ENCODE data around the gene FBXW8.

Gene FBXW8

DNA sequence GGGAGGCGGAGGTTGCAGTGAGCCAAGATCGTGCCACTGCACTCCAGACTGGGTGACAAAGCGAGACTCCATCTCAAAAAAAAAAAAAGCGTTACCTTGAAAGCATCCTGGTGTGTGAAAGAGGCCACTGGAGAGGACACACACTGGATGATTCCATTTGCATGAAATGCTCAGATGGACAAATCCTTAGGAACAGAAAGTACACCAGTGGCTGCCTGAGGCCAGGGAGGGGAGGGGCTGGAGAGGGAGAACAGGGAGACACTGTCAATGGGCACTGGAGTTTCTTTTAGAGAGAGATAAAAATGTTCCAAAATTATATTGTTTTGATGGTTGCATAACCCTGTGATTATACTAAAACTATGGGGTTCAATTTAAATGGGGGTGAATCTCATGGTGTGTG lies 168.7 kb downstream of the FBXW8 start:
- DNase-seq (ENCODE audit: low read depth) = no peak
- no peak overlapping the region for H3K4me3 ChIP-seq (ENCODE audit: low read depth, low read length)
- no peak for TF ChIP-seq CTCF (IDR thresholded peaks at IDR 0.05; ENCODE audit: insufficient read depth, low read depth, low read length, missing control alignments)

DNA sequence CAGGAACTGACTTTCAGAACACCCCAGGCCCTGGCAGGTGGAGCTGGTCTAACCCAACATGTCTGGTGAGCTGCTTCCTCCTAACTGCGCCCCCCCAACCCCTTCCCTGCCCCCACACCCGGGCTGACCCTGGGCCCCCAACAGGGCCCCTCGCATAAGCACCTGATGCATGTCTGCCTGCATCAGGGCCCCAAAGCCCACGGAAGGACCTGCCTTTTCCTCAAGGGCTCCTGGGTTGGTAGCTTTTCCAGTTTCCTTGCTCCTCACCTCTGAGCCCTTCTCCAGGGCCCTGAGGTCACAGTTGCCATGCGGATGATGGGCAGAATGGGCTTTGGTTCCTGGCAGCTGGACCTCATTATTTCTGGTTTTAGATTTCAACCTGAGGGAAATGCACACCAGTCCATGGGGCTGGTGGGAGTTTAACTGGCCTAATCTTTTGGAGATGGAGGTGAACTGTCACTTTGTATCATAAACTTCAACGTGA lies 170.0 kb downstream of the FBXW8 start:
- H3K4me3 ChIP-seq (ENCODE audit: low read depth, low read length) = no peak overlapping the region
- no peak for DNase-seq (ENCODE audit: low read depth)
- no peak for TF ChIP-seq CTCF (IDR thresholded peaks at IDR 0.05; ENCODE audit: insufficient read depth, low read depth, low read length, missing control alignments)

Measured in GM12865 (cell line).